Tracheal epithelial cell (primary cell): ENCODE data around the gene PROK2. TPM values are rescaled to one million over a fixed set of nuclear protein-coding genes. Genes with fewer than 3 reads are reported as not detected.

Source experiments
- total RNA-seq: library from RNA; depleted of rRNA; stranded (reverse); fragments of >200 nt; gene quantifications from 2 replicates; pipeline ENCODE4 v1.2.1, GENCODE V29; 2014

Gene PROK2
- total RNA-seq: not detected in 2 replicates

GRCh38 chr3:71784914-71785531 is at the start of gene PROK2:
Gene PROK2 (minus strand): TSS chr3:71785148. CDS start chr3:71785052, 96 bp downstream.

GRCh38 chr3:71753701-71754609 is 31.0 kb downstream of the PROK2 start, which contains the start of gene GPR27:
Gene GPR27 (plus strand): TSS chr3:71753855. CDS start chr3:71754050, 195 bp downstream.

GRCh38 chr3:71725271-71725991 is 59.5 kb downstream of the PROK2 start, which contains the start of gene EIF4E3:
Gene EIF4E3 (minus strand): TSS chr3:71725402. CDS start chr3:71725367, 35 bp downstream.

Other genes with a start within 250 kb of the PROK2 start
- gene FOXP1, start 201.4 kb downstream of the PROK2 start, total RNA-seq: 20.2 and 20.5 TPM in 2 replicates
- gene EIF4E3, start 59.7 kb downstream of the PROK2 start, total RNA-seq: 3.1 and 3.2 TPM in 2 replicates
- 1.5 and 1.9 TPM in 2 replicates for gene GPR27, start 31.3 kb downstream of the PROK2 start, total RNA-seq